Glutamatergic neuron (in vitro differentiated cells): ENCODE results near the gene PCYT2. TPM values are rescaled to one million over a fixed set of nuclear protein-coding genes. Genes with fewer than 3 reads are reported as not detected.

Experiments
- DNase-seq: peaks from one replicate; pipeline ENCODE4 v3.0.0; 2022
- H3K27ac Mint-ChIP-seq: one replicate; pipeline ENCODE4 v1.8.0; 2020; ENCODE audit warnings: mild to moderate bottlenecking, mixed read lengths, inconsistent platforms; ENCODE audit not compliant: unreplicated experiment
- H3K27me3 Mint-ChIP-seq: one replicate; pipeline ENCODE4 v1.8.0; 2020; ENCODE audit warnings: mild to moderate bottlenecking, moderate library complexity, mixed read lengths, inconsistent platforms; ENCODE audit not compliant: unreplicated experiment
- H3K36me3 Mint-ChIP-seq: one replicate; pipeline ENCODE4 v1.8.0; 2020; ENCODE audit warnings: mild to moderate bottlenecking, mixed read lengths, inconsistent platforms; ENCODE audit not compliant: unreplicated experiment
- H3K4me1 Mint-ChIP-seq: one replicate; pipeline ENCODE4 v1.8.0; 2020; ENCODE audit warnings: mild to moderate bottlenecking, low read depth, mixed read lengths, inconsistent platforms; ENCODE audit not compliant: unreplicated experiment
- H3K4me3 Mint-ChIP-seq: one replicate; pipeline ENCODE4 v1.8.0; 2020; ENCODE audit warnings: mild to moderate bottlenecking, mixed read lengths, inconsistent platforms; ENCODE audit not compliant: unreplicated experiment
- H3K9me3 Mint-ChIP-seq: one replicate; pipeline ENCODE4 v1.8.0; 2020; ENCODE audit warnings: mild to moderate bottlenecking, moderate library complexity, mixed read lengths, inconsistent platforms; ENCODE audit not compliant: unreplicated experiment
- total RNA-seq: library from RNA; stranded (reverse); fragmentation: NEBNext Ultra II Directional; extraction: Animal tissue kit (Norgen Biotek cat#: 25700); gene quantifications from one replicate; pipeline ENCODE4 v1.2.1, GENCODE V29; 2021; ENCODE audit not compliant: unreplicated experiment
- TF ChIP-seq, protein P1 (sequence below): fragments of 200-600 bp; sonication (generic); IDR thresholded peaks from one replicate; pipeline ENCODE4 v1.5.0; 2021; ENCODE audit not compliant: partially characterized antibody, unreplicated experiment

PCYT2 gene
- total RNA-seq, 1 donor from 2014 or later: 63.0 TPM

DNA sequence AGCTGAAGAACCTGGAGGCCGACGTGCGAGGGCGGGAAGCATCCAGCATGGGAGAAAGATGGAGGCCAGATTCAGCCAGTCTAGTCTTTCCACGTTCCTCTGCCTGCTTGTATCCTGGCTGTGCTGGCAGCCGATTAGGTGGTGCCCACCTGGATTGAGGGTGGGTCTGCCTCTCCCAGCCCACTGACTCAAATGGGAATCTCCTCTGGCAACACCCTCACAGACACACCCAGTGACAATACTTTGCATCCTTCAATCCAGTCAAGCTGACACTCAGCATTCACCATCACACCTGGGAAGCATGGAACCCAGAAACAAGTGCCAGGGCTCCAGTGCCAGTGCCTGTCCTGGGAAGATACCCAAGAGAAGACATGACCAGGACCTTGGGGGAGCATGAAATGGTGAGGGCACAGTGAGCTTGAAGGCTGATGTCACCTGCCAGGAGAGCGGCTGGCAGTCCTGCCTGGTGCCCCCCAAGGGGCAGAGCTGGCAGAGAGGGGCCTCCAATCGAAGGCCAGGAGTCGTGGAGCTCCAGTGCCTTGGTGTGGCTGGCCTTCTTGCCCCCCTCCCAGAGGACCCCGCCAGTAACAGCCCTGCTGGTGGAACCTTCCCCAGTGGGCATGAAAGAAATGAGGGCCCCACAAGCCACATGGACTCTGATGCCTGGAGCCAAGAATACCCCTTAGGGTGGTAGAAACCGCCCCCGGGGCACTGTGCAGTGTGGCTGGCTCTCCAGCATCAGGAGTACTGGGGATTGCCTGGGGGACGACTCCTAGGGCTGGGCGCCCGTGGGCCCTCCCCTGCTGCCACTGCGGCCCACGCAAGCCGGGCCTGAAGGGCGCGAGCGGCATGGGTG lies 9.8 kb downstream of the PCYT2 start:
- TF ChIP-seq, protein P1, sequence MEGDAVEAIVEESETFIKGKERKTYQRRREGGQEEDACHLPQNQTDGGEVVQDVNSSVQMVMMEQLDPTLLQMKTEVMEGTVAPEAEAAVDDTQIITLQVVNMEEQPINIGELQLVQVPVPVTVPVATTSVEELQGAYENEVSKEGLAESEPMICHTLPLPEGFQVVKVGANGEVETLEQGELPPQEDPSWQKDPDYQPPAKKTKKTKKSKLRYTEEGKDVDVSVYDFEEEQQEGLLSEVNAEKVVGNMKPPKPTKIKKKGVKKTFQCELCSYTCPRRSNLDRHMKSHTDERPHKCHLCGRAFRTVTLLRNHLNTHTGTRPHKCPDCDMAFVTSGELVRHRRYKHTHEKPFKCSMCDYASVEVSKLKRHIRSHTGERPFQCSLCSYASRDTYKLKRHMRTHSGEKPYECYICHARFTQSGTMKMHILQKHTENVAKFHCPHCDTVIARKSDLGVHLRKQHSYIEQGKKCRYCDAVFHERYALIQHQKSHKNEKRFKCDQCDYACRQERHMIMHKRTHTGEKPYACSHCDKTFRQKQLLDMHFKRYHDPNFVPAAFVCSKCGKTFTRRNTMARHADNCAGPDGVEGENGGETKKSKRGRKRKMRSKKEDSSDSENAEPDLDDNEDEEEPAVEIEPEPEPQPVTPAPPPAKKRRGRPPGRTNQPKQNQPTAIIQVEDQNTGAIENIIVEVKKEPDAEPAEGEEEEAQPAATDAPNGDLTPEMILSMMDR: no peak
- no peaks in the 10 kb centered on the region for H3K36me3 Mint-ChIP-seq
- no peaks in the 10 kb centered on the region for H3K4me1 Mint-ChIP-seq
- H3K27me3 Mint-ChIP-seq: peaks cover 5% of the 10 kb centered on the region
- H3K4me3 Mint-ChIP-seq: peak overlapping the region; percentile 57
- H3K9me3 Mint-ChIP-seq: peaks cover 4% of the 10 kb centered on the region
- H3K27ac Mint-ChIP-seq: no peak overlapping the region
- DNase-seq: no peak

- Mint-ChIP-seq H3K36me3 (no peaks in the 10 kb centered on the region), H3K9me3 (peaks cover 4% of the 10 kb centered on the region), H3K4me3 (no peak overlapping the region), H3K27me3 (peaks cover 5% of the 10 kb centered on the region), H3K27ac (peak overlapping the region; percentile 59), H3K4me1 (no peaks in the 10 kb centered on the region)
- TF ChIP-seq, protein P1: no peak
- no peak for DNase-seq
Observed at GRCh38 chr17:81900181-81900820, 10.9 kb downstream of the PCYT2 start.

DNA sequence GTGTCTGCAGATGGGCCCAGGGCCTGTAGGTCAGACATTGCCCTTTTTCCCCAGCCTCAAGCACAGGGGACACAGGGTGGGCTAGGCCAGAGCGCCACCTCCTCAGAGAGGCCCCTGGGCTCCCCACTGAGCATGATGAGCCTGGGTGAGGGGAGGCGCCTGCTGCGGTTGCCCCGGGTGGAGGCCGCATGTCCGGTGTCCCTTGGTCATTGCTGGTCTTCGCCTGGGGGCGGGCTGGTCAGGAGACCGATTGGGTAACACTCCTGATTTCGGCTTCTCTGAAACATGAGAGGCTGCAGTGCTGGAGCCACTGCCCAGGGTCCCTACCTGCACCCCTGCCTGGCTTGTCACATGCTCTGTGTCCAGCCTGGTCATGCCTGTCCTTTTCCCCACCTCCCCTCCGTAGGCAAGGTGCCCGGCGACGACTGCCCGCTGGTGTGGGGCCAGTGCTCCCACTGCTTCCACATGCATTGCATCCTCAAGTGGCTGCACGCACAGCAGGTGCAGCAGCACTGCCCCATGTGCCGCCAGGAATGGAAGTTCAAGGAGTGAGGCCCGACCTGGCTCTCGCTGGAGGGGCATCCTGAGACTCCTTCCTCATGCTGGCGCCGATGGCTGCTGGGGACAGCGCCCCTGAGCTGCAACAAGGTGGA lies 11.6 kb downstream of the PCYT2 start:
- no peaks in the 10 kb centered on the region for H3K36me3 Mint-ChIP-seq
- peaks cover 4% of the 10 kb centered on the region for H3K9me3 Mint-ChIP-seq
- no peaks in the 10 kb centered on the region for H3K4me1 Mint-ChIP-seq
- no peak overlapping the region for H3K4me3 Mint-ChIP-seq
- DNase-seq: no peak
- H3K27me3 Mint-ChIP-seq: peaks cover 5% of the 10 kb centered on the region
- H3K27ac Mint-ChIP-seq: no peak overlapping the region
- TF ChIP-seq, protein P1: no peak

GRCh38 chr17:81898885-81899284 lies 12.3 kb downstream of the PCYT2 start:
- TF ChIP-seq, protein P1: no peak
- no peak overlapping the region for H3K27ac Mint-ChIP-seq
- peaks cover 2% of the 10 kb centered on the region for H3K9me3 Mint-ChIP-seq
- no peak for DNase-seq
- no peaks in the 10 kb centered on the region for H3K36me3 Mint-ChIP-seq
- H3K4me3 Mint-ChIP-seq: no peak overlapping the region
- peaks cover 5% of the 10 kb centered on the region for H3K27me3 Mint-ChIP-seq
- no peaks in the 10 kb centered on the region for H3K4me1 Mint-ChIP-seq
